Measurements from ENCODE around the gene RPLP2. TPM values are rescaled to one million over a fixed set of nuclear protein-coding genes. Genes with fewer than 3 reads are reported as not detected.

The RPLP2 gene
- total RNA-seq, 1 donor from 2014 or later, result 2,673 TPM

DNA sequence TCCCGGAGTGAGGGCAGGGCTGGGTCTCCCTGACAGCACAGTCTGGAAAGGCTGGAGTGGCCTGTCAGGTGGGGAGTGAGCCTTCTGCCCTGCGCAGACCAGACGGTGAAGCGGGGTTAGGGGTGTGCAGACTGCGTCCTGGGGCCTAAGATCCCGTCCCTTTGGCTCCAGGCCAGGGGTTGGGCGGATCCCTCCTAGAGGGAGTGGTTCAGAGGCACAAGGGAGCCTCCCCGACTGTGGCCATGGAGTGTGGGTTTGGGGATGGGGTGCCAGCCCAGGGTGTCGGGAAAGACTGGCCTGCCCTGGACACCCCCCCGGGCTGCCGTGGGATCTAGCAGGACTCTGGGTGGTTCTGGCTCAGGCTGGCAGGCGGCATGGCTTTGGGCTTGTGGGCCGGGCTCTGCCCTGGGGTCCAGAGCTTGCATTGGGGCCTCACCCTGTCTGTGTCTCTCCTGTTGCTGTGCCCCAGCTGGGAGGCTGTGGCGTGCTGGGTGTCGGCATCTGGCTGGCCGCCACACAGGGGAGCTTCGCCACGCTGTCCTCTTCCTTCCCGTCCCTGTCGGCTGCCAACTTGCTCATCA, 52.4 kb downstream of the RPLP2 start:
- DNase-seq (ENCODE audit: low spot score), result no peak

Other genes starting within 250 kb of the RPLP2 start
- gene LMNTD2, start 249.2 kb upstream of the RPLP2 start, total RNA-seq, result 0.87 TPM
- gene RASSF7, start 249.0 kb upstream of the RPLP2 start, total RNA-seq, result 2.0 TPM
- 29.3 TPM for gene PHRF1, start 233.5 kb upstream of the RPLP2 start, total RNA-seq
- 29.1 TPM for gene IRF7, start 194.0 kb upstream of the RPLP2 start, total RNA-seq
- gene CDHR5, start 185.0 kb upstream of the RPLP2 start, total RNA-seq, result 1.1 TPM
- gene SCT, start 182.8 kb upstream of the RPLP2 start, total RNA-seq, result not detected
- 0.71 TPM for gene DRD4, start 172.7 kb upstream of the RPLP2 start, total RNA-seq
- 25.9 TPM for gene DEAF1, start 114.7 kb upstream of the RPLP2 start, total RNA-seq
- gene TMEM80, start 114.2 kb upstream of the RPLP2 start, total RNA-seq, result 14.6 TPM
- gene EPS8L2, start 103.7 kb upstream of the RPLP2 start, total RNA-seq, result 12.1 TPM
- 277 TPM for gene TALDO1, start 62.5 kb upstream of the RPLP2 start, total RNA-seq
- gene GATD1, start 32.5 kb upstream of the RPLP2 start, total RNA-seq, result 54.1 TPM
- not detected for gene CEND1, start 19.9 kb upstream of the RPLP2 start, total RNA-seq
- gene SLC25A22, start 11.7 kb upstream of the RPLP2 start, total RNA-seq, result 26.3 TPM
- gene PIDD1, start 4.7 kb upstream of the RPLP2 start, total RNA-seq, result 10.2 TPM
- 1,877 TPM for gene PNPLA2, start 8.9 kb downstream of the RPLP2 start, total RNA-seq
- gene CRACR2B, start 18.0 kb downstream of the RPLP2 start, total RNA-seq, result 6.8 TPM
- 776 TPM for gene CD151, start 23.0 kb downstream of the RPLP2 start, total RNA-seq
- 203 TPM for gene POLR2L, start 32.6 kb downstream of the RPLP2 start, total RNA-seq
- gene TSPAN4, start 32.9 kb downstream of the RPLP2 start, total RNA-seq, result 120 TPM
- gene CHID1, start 100.8 kb downstream of the RPLP2 start, total RNA-seq, result 72.1 TPM
- 120 TPM for gene AP2A2, start 115.9 kb downstream of the RPLP2 start, total RNA-seq
- not detected for gene MUC6, start 226.8 kb downstream of the RPLP2 start, total RNA-seq